Measurements from ENCODE around the gene PLEKHO2.

DNA sequence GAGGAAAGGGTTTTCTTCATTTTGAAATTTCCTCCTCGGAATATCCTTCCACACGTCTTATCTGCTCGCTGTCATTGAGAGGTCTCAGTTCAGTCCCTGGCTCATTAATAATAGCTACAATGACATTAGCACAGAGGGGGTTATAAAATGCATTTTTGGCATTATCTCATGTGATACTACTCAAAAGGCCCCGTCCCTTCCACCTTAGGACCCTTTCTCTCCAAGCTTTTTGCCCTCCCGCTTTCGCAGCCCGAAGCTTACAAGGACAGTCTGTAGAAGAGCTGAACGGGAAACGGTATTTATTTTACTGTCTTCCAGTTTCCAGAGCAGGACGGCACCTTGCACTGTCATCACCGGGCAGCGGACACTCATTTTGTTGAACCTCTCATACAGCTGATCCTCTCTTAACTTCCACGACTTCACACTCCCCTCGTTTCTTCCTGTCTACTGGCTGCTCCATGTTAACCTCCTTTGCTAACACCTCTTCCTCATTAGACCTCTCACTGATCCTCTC is 5.6 kb upstream of the PLEKHO2 start:
- TF ChIP-seq, protein P1, sequence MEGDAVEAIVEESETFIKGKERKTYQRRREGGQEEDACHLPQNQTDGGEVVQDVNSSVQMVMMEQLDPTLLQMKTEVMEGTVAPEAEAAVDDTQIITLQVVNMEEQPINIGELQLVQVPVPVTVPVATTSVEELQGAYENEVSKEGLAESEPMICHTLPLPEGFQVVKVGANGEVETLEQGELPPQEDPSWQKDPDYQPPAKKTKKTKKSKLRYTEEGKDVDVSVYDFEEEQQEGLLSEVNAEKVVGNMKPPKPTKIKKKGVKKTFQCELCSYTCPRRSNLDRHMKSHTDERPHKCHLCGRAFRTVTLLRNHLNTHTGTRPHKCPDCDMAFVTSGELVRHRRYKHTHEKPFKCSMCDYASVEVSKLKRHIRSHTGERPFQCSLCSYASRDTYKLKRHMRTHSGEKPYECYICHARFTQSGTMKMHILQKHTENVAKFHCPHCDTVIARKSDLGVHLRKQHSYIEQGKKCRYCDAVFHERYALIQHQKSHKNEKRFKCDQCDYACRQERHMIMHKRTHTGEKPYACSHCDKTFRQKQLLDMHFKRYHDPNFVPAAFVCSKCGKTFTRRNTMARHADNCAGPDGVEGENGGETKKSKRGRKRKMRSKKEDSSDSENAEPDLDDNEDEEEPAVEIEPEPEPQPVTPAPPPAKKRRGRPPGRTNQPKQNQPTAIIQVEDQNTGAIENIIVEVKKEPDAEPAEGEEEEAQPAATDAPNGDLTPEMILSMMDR (IDR thresholded peaks at IDR 0.05): no peak
- TF ChIP-seq POLR2A (IDR thresholded peaks at IDR 0.05): no peak
